Ramos (cell line): ENCODE results near the gene PITPNC1.
"Not testable (repeated sequence)": the region's sequence is repeated elsewhere in the genome, so short reads cannot be mapped to it uniquely, and the experiment has no call there.

Experiments used
- in situ Hi-C: fragments of 300-500 bp; cut with MboI; formaldehyde crosslinking; loops from one replicate; pipeline ENCODE4 v1.14.3; 2022; ENCODE audit warnings: low sequenced_read_pairs; ENCODE audit not compliant: unreplicated experiment

The PITPNC1 gene

GRCh38 chr17:67477687-67478086 is 100.6 kb downstream of the PITPNC1 start:
- in situ Hi-C loops: no loop called here

GRCh38 chr17:67478401-67479041 is 101.4 kb downstream of the PITPNC1 start:
- in situ Hi-C loops: no loop called here

- in situ Hi-C loops: no loop called here
Measured at GRCh38 chr17:67479148-67479547, 102.1 kb downstream of the PITPNC1 start.

- in situ Hi-C loops: not testable (repeated sequence)
Measured at GRCh38 chr17:67480959-67481358, 103.9 kb downstream of the PITPNC1 start.

- in situ Hi-C loops: no loop called here
Measured at GRCh38 chr17:67481808-67482207, 104.7 kb downstream of the PITPNC1 start.

GRCh38 chr17:67482764-67483163 is 105.7 kb downstream of the PITPNC1 start:
- in situ Hi-C loops: no loop called here

- in situ Hi-C loops: no loop called here
Measured at GRCh38 chr17:67484261-67484660, 107.2 kb downstream of the PITPNC1 start.

- in situ Hi-C loops: no loop called here
Measured at GRCh38 chr17:67485666-67486065, 108.6 kb downstream of the PITPNC1 start.

GRCh38 chr17:67487506-67487905 is 110.4 kb downstream of the PITPNC1 start:
- in situ Hi-C loops: no loop called here

- in situ Hi-C loops: no loop called here
Measured at GRCh38 chr17:67488161-67488560, 111.1 kb downstream of the PITPNC1 start.

GRCh38 chr17:67488768-67489167 is 111.7 kb downstream of the PITPNC1 start:
- in situ Hi-C loops: no loop called here

- in situ Hi-C loops: no loop called here
Measured at GRCh38 chr17:67489273-67489672, 112.2 kb downstream of the PITPNC1 start.

GRCh38 chr17:67490471-67490870 is 113.4 kb downstream of the PITPNC1 start:
- in situ Hi-C loops: no loop called here

- in situ Hi-C loops: no loop called here
Measured at GRCh38 chr17:67491009-67491680, 114.1 kb downstream of the PITPNC1 start.

GRCh38 chr17:67491681-67492024 is 114.6 kb downstream of the PITPNC1 start:
- in situ Hi-C loops: no loop called here

- in situ Hi-C loops: no loop called here
Measured at GRCh38 chr17:67492251-67492740, 115.2 kb downstream of the PITPNC1 start.

GRCh38 chr17:67492824-67493517 is 115.9 kb downstream of the PITPNC1 start:
- in situ Hi-C loops: no loop called here

GRCh38 chr17:67493812-67494211 is 116.7 kb downstream of the PITPNC1 start:
- in situ Hi-C loops: no loop called here

GRCh38 chr17:67495534-67495933 is 118.5 kb downstream of the PITPNC1 start:
- in situ Hi-C loops: not testable (repeated sequence)

- in situ Hi-C loops: no loop called here
Measured at GRCh38 chr17:67496286-67496685, 119.2 kb downstream of the PITPNC1 start.

- in situ Hi-C loops: no loop called here
Measured at GRCh38 chr17:67499685-67500084, 122.6 kb downstream of the PITPNC1 start.
